ENCODE results near the gene RGS11. TPM values are rescaled to one million over a fixed set of nuclear protein-coding genes. Genes with fewer than 3 reads are reported as not detected.

Gene RGS11
- total and polyA plus RNA-seq, 9 of the 15 experiments (the other 6 are each of a cell fraction or from before 2014, with no cell fraction given): not detected

DNA sequence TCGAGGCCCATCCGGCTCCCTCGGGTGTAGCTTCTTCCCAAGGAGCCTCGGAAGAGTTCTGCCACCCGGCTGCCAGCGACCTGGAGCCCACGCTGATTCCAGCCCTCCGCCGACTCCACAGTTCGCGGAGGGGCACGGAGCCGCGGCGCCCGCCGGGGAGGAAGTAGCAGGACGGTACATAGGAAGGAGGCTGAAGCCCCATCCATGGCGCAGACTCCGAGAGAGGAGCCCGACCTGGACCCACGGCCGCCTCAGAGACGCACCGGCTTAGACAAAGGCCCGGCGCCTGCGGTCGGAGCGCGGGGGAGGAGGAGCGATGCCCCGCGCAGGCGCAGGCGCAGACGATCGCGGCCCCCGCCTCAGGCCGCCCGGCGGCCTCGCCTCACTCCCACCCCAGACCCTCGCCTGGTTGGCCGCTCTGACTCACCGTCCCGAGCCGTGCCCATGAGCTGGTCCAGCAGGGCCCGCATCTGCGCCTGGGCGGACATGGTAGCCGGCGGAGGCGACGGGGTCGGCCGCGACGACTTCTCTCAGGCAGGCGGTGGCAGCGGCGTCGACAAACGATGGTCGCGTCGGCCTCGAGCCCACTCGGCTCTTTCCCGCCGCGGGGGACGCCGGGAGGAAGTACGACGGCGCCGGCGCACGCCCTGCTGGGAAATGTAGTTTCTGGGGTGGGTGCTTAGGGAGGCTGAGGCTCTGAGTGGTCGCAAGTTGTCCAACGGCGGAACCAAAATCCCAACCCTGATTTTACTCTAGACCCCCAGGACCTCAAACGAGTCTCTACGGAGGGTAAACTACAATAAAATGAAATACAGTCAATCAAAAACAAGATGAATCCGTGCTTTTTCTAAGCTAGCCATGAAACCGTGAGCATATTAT lies 46.7 kb downstream of the RGS11 start, which contains the start of gene LUC7L (continued):
- TF ChIP-seq, protein P1, sequence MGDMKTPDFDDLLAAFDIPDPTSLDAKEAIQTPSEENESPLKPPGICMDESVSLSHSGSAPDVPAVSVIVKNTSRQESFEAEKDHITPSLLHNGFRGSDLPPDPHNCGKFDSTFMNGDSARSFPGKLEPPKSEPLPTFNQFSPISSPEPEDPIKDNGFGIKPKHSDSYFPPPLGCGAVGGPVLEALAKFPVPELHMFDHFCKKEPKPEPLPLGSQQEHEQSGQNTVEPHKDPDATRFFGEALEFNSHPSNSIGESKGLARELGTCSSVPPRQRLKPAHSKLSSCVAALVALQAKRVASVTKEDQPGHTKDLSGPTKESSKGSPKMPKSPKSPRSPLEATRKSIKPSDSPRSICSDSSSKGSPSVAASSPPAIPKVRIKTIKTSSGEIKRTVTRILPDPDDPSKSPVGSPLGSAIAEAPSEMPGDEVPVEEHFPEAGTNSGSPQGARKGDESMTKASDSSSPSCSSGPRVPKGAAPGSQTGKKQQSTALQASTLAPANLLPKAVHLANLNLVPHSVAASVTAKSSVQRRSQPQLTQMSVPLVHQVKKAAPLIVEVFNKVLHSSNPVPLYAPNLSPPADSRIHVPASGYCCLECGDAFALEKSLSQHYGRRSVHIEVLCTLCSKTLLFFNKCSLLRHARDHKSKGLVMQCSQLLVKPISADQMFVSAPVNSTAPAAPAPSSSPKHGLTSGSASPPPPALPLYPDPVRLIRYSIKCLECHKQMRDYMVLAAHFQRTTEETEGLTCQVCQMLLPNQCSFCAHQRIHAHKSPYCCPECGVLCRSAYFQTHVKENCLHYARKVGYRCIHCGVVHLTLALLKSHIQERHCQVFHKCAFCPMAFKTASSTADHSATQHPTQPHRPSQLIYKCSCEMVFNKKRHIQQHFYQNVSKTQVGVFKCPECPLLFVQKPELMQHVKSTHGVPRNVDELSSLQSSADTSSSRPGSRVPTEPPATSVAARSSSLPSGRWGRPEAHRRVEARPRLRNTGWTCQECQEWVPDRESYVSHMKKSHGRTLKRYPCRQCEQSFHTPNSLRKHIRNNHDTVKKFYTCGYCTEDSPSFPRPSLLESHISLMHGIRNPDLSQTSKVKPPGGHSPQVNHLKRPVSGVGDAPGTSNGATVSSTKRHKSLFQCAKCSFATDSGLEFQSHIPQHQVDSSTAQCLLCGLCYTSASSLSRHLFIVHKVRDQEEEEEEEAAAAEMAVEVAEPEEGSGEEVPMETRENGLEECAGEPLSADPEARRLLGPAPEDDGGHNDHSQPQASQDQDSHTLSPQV (IDR thresholded peaks at IDR 0.05): peak; percentile 96
- TF ChIP-seq, protein P2, sequence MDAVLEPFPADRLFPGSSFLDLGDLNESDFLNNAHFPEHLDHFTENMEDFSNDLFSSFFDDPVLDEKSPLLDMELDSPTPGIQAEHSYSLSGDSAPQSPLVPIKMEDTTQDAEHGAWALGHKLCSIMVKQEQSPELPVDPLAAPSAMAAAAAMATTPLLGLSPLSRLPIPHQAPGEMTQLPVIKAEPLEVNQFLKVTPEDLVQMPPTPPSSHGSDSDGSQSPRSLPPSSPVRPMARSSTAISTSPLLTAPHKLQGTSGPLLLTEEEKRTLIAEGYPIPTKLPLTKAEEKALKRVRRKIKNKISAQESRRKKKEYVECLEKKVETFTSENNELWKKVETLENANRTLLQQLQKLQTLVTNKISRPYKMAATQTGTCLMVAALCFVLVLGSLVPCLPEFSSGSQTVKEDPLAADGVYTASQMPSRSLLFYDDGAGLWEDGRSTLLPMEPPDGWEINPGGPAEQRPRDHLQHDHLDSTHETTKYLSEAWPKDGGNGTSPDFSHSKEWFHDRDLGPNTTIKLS (IDR thresholded peaks at IDR 0.05; ENCODE audit: borderline replicate concordance, low read depth): peak; percentile 94
- peak; percentile 83 for TF ChIP-seq RBBP5 (IDR thresholded peaks at IDR 0.05; ENCODE audit: borderline replicate concordance, insufficient read depth, low read length, poor library complexity, severe bottlenecking)
- 0 out of 2 replicates have a peak, but pooled peaks have one; percentile 48 for TF ChIP-seq HNRNPL (IDR thresholded peaks at IDR 0.05; ENCODE audit: low read depth, low read length)
- TF ChIP-seq POLR2G (IDR thresholded peaks at IDR 0.05; ENCODE audit: low read depth, low read length): peak; percentile 99
- TF ChIP-seq, protein P3, sequence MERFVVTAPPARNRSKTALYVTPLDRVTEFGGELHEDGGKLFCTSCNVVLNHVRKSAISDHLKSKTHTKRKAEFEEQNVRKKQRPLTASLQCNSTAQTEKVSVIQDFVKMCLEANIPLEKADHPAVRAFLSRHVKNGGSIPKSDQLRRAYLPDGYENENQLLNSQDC (CRISPR knock-in tag; IDR thresholded peaks at IDR 0.05): 0 out of 2 replicates have a peak, but pooled peaks have one; percentile 37
- TF ChIP-seq ZNF282 (CRISPR knock-in tag; IDR thresholded peaks at IDR 0.05): peak; percentile 93; the same call in 1 of the 2 replicates
- peak; percentile 94 for TF ChIP-seq CREB1 (IDR thresholded peaks at IDR 0.05)
- TF ChIP-seq CREB1 (CRISPR knock-in tag; IDR thresholded peaks at IDR 0.05): peak; percentile 95
- peak; percentile 77 for TF ChIP-seq EGR1 (conservative IDR thresholded peaks at IDR 0.05)
- TF ChIP-seq DDX20 (tag; IDR thresholded peaks at IDR 0.05; ENCODE audit: low read depth): no peak
- peak; percentile 9; the same call in 1 of the 2 replicates for TF ChIP-seq TEAD4 (IDR thresholded peaks at IDR 0.05; ENCODE audit: low read length)
- TF ChIP-seq TEAD4 (CRISPR knock-in tag; IDR thresholded peaks at IDR 0.05; ENCODE audit: borderline replicate concordance): no peak
- TF ChIP-seq NR2C1 (IDR thresholded peaks at IDR 0.05): no peak
- TF ChIP-seq NR2C1 (tag; IDR thresholded peaks at IDR 0.05): peak; percentile 49; the same call in 1 of the 2 replicates
- TF ChIP-seq, protein P4, sequence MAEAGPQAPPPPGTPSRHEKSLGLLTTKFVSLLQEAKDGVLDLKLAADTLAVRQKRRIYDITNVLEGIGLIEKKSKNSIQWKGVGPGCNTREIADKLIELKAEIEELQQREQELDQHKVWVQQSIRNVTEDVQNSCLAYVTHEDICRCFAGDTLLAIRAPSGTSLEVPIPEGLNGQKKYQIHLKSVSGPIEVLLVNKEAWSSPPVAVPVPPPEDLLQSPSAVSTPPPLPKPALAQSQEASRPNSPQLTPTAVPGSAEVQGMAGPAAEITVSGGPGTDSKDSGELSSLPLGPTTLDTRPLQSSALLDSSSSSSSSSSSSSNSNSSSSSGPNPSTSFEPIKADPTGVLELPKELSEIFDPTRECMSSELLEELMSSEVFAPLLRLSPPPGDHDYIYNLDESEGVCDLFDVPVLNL (CRISPR knock-in tag; IDR thresholded peaks at IDR 0.05; ENCODE audit: low read depth): peak; percentile 66; the same call in 1 of the 2 replicates
- TF ChIP-seq ZNF583 (CRISPR knock-in tag; IDR thresholded peaks at IDR 0.05): peak; percentile 76; the same call in 1 of the 2 replicates
- peak; percentile 75 for TF ChIP-seq RBM22 (IDR thresholded peaks at IDR 0.05; ENCODE audit: low read depth, low read length, poor library complexity, severe bottlenecking)
